Activated CD4-positive, alpha-beta T cell treated with anti-CD3 and anti-CD28 coated beads for 48 hours (primary cell): ENCODE results near the gene ITGA4.

Experiments used
- DNase-seq: peaks from one replicate; pipeline ENCODE4 v3.0.0-alpha.2; 2020

The ITGA4 gene

GRCh38 chr2:181459621-181460021 lies 2.4 kb downstream of the ITGA4 start:
- DNase-seq = no peak

DNA sequence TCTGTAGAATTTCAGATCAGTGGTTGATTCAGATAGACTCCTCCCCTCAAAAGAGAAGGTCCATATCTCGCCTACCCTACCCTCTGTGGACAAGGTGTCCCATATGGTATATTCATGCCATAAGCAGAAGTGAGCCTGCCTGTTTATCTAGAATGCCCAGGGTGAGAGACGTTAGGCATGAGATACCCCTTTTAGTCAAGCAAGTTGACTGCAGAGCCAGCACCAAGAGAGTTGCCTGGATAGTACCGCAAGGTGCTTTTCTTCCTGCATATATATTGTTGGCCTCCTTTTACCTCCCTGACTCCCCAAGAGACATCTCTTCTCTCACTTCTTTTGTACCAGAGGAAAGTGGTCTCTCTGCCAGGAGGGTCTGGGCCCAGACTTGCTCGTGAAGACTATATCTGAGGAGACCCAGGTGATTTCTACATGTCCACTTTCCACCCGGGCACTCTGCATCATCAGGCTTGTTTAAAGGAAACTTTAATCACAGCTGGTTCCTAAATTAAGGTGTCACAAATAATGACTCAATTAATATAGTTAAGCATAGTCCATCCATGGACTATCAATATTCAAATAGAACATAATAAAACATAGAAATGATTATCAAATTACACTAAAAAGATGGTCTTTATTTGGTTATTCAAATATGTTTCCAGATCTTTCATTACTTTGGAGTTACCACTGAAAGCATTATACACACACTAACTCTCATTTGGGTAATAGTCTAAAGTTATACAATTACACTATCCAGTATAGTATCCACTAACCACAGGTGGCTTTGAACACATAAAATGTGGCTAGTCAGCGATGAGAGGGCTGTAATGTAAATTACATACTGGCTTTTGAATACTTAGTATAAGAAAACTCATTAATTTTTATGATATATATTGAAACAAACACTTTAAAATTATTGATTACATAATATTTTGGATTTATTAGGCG lies 4.1 kb downstream of the ITGA4 start:
- no peak for DNase-seq

DNA sequence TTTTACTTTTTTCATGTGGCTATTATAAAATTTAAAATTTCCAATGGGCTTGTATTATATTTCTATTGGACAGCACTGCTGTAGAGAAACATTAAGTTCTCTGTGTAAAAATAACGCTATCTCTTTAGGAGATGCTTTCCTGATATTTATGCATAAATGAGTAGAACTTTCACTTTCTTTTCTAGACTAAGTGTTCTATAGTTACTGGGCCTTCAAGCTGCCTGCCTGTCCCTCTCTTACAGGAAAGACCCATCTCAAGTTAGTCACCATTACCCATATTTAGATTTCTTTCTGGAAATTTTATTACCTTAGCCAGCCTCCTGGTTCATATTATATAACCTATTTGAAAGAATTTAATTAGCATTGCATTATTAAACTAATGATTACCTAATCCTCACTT lies 4.8 kb downstream of the ITGA4 start:
- DNase-seq = no peak

GRCh38 chr2:181463588-181463987 lies 6.4 kb downstream of the ITGA4 start:
- DNase-seq = no peak

GRCh38 chr2:181464966-181465365 lies 7.8 kb downstream of the ITGA4 start:
- no peak for DNase-seq

DNA sequence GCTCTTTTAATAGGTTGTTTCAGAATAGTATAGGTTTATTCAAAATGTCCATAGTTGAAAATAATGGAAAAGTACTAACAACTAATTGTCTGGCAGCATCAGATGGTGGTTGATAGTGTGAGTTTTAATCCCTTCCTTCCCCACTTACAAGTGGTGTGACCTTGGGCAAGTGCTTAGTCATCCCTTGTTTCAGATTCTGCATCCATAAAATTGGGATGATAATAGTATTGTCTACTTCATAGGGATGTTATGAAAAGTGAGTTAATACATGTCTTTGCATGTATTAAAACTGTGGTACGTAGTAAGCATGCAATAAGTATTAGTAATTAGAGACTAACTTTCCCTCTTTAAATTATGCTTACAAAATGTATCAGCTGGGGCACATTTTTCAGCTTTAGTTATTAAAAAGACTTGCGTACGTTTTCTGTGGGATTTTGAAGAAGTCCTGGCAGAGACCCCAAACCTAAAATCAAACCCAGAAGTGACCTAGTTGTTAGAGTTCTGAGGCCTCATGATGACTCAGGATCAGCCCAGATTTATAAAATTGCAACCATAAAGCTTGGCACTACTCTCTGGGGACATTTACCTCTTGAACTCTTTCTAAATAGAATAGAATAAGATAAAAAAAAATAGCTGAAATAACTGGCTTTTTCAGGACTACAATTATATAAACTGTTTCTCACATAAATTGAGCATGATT lies 8.6 kb downstream of the ITGA4 start:
- no peak for DNase-seq

- peak; percentile 88 for DNase-seq
Measured at GRCh38 chr2:181466661-181467576, 9.7 kb downstream of the ITGA4 start.

DNA sequence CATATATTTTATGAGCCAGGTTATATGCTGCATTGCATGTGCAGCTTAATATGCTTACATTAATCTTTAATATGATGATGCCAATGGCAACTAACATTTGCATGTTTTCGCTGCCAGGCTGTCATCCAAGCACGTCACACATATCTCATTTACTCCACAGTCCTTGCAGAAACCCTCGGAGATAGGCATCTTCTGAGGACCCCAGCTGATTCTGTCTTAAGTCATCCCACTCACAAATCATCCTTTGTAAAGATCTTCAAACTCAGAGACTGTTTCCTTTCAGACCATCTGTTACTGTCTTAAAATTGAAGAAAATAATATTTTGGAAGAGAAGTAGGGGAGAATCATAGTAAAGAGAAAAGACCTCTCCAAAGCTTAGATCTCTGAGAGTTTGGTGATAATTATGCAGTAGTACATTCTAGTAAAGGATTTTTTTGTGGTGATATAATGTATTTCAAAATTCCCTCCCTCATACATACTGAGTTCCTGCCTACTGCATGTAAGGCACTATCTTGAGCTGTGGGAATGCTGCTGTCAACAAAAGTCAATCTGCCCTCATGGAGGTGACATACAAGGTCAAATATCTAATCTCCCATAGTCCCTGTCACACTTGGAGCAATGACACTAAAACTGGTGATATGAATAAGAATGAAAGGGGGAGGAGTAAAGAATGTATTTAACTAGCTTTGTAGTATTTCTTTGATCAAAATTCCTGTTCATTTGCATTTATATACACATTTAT lies 11.0 kb downstream of the ITGA4 start:
- no peak for DNase-seq

DNA sequence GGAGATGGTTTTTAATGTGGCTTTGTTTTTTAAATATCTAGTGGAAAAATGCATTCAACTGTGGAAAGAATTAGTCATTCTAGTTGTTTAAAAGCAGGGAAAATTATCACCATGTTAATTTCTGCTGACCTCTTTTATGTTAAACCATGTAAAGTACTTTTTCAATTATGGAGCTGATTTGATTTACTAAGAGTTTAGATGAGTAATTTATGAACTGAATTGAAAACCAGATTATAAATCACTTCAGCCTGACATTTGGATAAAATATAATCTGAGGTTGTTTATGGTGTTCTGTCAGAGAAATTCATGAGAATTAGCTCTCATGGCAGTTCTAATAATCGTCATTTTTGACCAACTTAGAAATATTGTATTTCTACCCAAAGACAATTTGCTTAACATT lies 11.6 kb downstream of the ITGA4 start:
- no peak for DNase-seq

DNA sequence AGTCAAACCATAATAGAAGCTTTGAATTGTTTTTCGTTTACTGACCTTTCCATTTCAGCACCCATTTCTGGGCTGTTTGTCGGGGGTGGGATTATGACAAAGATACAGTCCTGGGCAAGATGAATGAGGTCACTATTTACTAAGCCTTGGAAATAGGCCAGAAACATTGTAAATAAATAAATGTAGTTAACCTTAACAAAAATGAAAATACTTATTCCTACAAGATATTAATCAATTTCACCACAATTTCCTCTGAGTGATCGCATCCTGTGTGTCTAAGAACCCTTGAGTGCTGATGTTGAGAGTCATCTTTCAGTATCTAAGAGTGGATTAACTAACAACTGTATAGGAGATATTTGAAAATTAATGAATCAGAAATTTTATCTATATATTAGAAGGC lies 14.0 kb downstream of the ITGA4 start:
- DNase-seq = no peak

GRCh38 chr2:181471783-181472182 lies 14.6 kb downstream of the ITGA4 start:
- DNase-seq = no peak

DNA sequence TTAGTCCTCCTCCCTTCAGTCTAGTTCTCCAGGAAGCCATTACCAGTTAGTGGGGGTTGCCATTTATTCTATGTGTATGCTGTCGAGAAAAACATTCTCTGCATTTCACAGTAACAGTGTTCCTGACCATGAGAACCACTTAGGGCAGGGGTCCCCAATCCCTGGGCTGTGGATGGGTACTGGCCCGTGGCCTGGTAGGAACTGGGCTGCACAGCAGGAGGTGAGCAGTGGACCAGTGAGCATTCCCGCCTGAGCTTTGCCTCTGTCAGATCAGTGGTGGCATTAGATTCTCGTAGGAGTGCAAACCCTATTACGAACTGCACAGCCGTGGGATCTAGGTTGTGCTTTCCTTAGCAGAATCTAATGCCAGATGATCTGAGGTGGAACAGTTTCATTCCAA lies 15.8 kb downstream of the ITGA4 start:
- DNase-seq = no peak

GRCh38 chr2:181474222-181474881 lies 17.2 kb downstream of the ITGA4 start:
- no peak for DNase-seq

GRCh38 chr2:181483211-181483610 lies 26.0 kb downstream of the ITGA4 start:
- no peak for DNase-seq

- DNase-seq = no peak
Measured at GRCh38 chr2:181483876-181484275, 26.7 kb downstream of the ITGA4 start.

GRCh38 chr2:181484851-181485637 lies 27.9 kb downstream of the ITGA4 start:
- no peak for DNase-seq

DNA sequence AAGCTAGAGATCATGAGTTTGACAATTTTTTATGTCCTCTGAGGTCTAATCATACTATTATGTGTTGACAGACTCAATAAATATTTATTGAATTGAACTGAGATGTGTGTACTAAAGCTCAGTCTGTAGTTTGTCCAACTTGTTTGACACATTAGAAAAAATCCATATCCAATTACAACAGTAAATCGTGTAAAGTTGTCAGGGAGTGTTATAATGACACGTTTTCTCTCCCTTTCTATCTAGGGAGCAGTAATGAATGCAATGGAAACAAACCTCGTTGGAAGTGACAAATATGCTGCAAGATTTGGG lies 28.4 kb downstream of the ITGA4 start:
- no peak for DNase-seq

DNA sequence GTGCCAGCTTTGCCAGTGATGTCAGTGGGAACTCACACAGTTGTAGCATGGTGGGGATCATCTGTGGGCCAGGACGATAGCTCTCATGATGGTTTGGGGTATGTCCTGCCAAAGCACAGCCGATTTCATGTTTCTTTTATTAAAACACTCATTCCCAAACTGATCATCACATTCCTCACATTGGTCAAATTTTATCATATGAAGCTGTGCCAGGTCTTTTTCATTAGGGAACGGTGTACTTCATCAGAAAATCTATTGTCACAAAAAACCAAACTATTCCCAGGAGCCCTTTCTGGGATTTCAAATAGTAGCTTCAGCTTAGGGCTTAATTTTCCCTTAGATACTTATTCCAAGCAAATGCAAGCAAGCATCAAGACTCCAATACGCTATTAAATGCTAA lies 42.0 kb downstream of the ITGA4 start:
- DNase-seq = no peak

DNA sequence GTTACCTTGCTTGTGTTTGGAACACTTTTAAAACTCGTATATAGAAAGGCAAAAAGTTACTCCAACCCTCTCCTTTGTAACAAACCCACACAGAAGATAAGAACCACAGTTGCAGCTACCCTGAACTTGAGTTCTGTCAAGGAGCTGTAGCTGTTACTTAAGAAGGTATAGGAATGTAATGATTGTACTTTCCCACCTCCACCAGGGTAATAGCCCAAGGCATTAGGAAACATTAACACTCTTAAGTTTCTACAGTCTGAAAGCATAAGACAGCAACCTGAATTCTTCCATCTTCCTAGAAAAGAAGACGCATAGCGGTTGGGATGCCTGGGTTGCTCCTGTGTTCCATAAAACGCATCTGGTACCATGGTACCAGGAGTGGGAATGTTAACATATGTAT lies 43.0 kb downstream of the ITGA4 start:
- no peak for DNase-seq

GRCh38 chr2:181515719-181516118 lies 58.5 kb downstream of the ITGA4 start:
- no peak for DNase-seq

GRCh38 chr2:181516992-181517391 lies 59.8 kb downstream of the ITGA4 start:
- DNase-seq = no peak
